Caco-2 (cell line): ENCODE data around the gene CXCR3. TPM values are rescaled to one million over a fixed set of nuclear protein-coding genes. Genes with fewer than 3 reads are reported as not detected.

Experiments used
- Bru-seq: library from RNA; stranded (reverse); fragments of 400-500 nt; gene quantifications from one replicate; lab custom pipeline; 2021; lab: Mats Ljungman, UMichigan
- BruChase-seq, 2 experiments: library from RNA; stranded (reverse); fragments of 400-500 nt; gene quantifications; one replicate each; lab custom pipeline; 2021; lab: Mats Ljungman, UMichigan
- BruUV-seq: library from RNA; stranded (reverse); fragments of 400-500 nt; replicated peaks from 2 replicates; lab custom pipeline; 2021; lab: Mats Ljungman, UMichigan
- CTCF ChIA-PET: fragments of 300-600 bp; sonication (Branson Sonifier 250); formaldehyde crosslinking; loops from one replicate; lab custom pipeline; 2022; ENCODE audit warnings: antibody characterized with exemption; lab: Charles Lee
- POLR2A ChIA-PET: fragments of 300-600 bp; sonication (Branson Sonifier 250); formaldehyde crosslinking; loops from one replicate; lab custom pipeline; 2022; ENCODE audit warnings: antibody characterized with exemption; lab: Charles Lee
- DNase-seq, 2 experiments: peaks; one replicate each; pipeline versions ENCODE4 v3.0.0 to v3.0.0-alpha.2; 2020 to 2022
- H3K27me3 ChIP-seq: replicated peaks from 2 replicates; pipeline ENCODE4 v1.6.0; 2011; ENCODE audit warnings: low read length; ENCODE audit not compliant: control insufficient read depth, insufficient read depth
- H3K36me3 ChIP-seq: 2 replicates; pipeline ENCODE4 v1.5.1; 2011; ENCODE audit warnings: low read length; ENCODE audit not compliant: control insufficient read depth, insufficient read depth
- H3K4me1 ChIP-seq: fragments of 250-450 bp; sonication (Bioruptor Pico); 2 replicates; pipeline ENCODE4 v1.5.1; 2020; ENCODE audit warnings: mild to moderate bottlenecking
- H3K4me3 ChIP-seq: 2 replicates; pipeline ENCODE4 v1.5.1; 2011; ENCODE audit warnings: low read depth, mild to moderate bottlenecking, control low read depth, low read length
- H3K9me3 ChIP-seq: fragments of 250-450 bp; sonication (Bioruptor Pico); 2 replicates; pipeline ENCODE4 v1.5.1; 2020; ENCODE audit warnings: mild to moderate bottlenecking, moderate library complexity
- H3K27ac Mint-ChIP-seq: one replicate; pipeline ENCODE4 v1.8.0; 2022; ENCODE audit warnings: mixed read lengths; ENCODE audit not compliant: unreplicated experiment
- H3K27me3 Mint-ChIP-seq: one replicate; pipeline ENCODE4 v1.8.0; 2022; ENCODE audit warnings: mixed read lengths; ENCODE audit not compliant: insufficient read depth, unreplicated experiment
- H3K36me3 Mint-ChIP-seq: one replicate; pipeline ENCODE4 v1.8.0; 2022; ENCODE audit warnings: mild to moderate bottlenecking, mixed read lengths; ENCODE audit not compliant: insufficient read depth, unreplicated experiment
- H3K4me1 Mint-ChIP-seq: one replicate; pipeline ENCODE4 v1.8.0; 2022; ENCODE audit warnings: low read depth, mixed read lengths; ENCODE audit not compliant: unreplicated experiment
- H3K4me3 Mint-ChIP-seq: one replicate; pipeline ENCODE4 v1.8.0; 2022; ENCODE audit warnings: mild to moderate bottlenecking, moderate library complexity, mixed read lengths; ENCODE audit not compliant: unreplicated experiment
- H3K9me3 Mint-ChIP-seq: one replicate; pipeline ENCODE4 v1.8.0; 2022; ENCODE audit warnings: mixed read lengths; ENCODE audit not compliant: unreplicated experiment
- intact Hi-C: fragments of 100-400 bp; cut with micrococcal nuclease; formaldehyde crosslinking; loops from one replicate; pipeline ENCODE4 v1.10.0; 2022; ENCODE audit not compliant: unreplicated experiment
- long read RNA-seq: library from polyadenylated mRNA; stranded (forward); transcript quantifications from one replicate; pipeline ENCODE4 v2.0.0, GENCODE V29; 2022
- total RNA-seq: library from RNA; stranded (reverse); gene quantifications from 2 replicates; pipeline ENCODE4 v1.2.3, GENCODE V29; 2022
- TF ChIP-seq, protein P1 (sequence below), 2 experiments: fragments of 200-600 bp in 1 of 2; IDR thresholded peaks; 1 replicate in 1 of 2; 2 replicates in 1 of 2; pipeline versions ENCODE4 v1.5.1 to v1.8.0; 2011 to 2022; ENCODE audit warnings: antibody characterized with exemption in 1 of 2, control low read depth in 1 of 2, inconsistent platforms in 1 of 2, low read depth in 1 of 2, low read length in 1 of 2, mild to moderate bottlenecking in 1 of 2, moderate library complexity in 1 of 2; ENCODE audit not compliant: insufficient read depth in 1 of 2, severe bottlenecking in 1 of 2, unreplicated experiment in 1 of 2

Gene CXCR3
- total RNA-seq (not detected in 2 replicates), Bru-seq, nascent RNA (not detected), BruChase-seq, experiment 1, labeled RNA remaining after a 2-hour chase (not detected), BruChase-seq, experiment 2, labeled RNA remaining after a 6-hour chase (not detected)
- long read RNA-seq = 0 reads

DNA sequence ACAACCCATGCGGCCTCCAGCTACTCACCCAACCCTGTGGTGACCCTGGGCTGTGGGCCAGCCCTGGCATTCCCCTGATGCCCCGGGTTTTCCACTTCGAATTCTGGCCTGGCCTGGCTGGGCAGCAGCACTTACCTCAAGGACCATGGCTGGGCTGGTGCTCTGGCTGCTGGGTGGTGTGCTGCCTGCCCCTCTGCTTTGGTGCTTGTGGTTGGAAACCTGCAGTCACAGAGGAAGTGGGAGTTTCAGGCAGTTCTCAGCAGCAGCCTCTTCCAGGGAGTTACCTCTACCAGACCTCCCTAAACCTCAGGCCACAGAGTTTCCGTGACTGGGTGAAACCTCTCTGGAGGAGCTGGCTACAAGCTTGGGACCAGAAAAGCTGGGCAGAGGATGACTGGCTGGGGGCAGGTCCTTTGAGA, at the start of gene CXCR3:
TSS of gene CXCR3 (minus strand) at position 209 of the 419 bp plus-strand sequence. CDS start at position 147, 62 bp downstream.
- no peaks in the 10 kb centered on the region for H3K9me3 Mint-ChIP-seq
- intact Hi-C loops = loop anchor here (5.0 kb wide), 1 partner anchor 34 kb away; no protein-coding TSS in a partner anchor
- no peaks in the 10 kb centered on the region for H3K4me1 Mint-ChIP-seq
- POLR2A ChIA-PET = no interaction called here
- no TSS peak for BruUV-seq
- DNase-seq = no peak
- H3K27ac Mint-ChIP-seq = no peak within 1 kb of the TSS
- H3K36me3 ChIP-seq = no peaks in the 10 kb centered on the region
- H3K4me3 ChIP-seq = no peak within 1 kb of the TSS
- H3K4me3 Mint-ChIP-seq = no peak within 1 kb of the TSS
- peaks cover 11% of the 10 kb centered on the region; the same call in 1 of the 2 replicates for H3K4me1 ChIP-seq
- H3K27me3 ChIP-seq = no peaks in the 10 kb centered on the region
- TF ChIP-seq, protein P1, sequence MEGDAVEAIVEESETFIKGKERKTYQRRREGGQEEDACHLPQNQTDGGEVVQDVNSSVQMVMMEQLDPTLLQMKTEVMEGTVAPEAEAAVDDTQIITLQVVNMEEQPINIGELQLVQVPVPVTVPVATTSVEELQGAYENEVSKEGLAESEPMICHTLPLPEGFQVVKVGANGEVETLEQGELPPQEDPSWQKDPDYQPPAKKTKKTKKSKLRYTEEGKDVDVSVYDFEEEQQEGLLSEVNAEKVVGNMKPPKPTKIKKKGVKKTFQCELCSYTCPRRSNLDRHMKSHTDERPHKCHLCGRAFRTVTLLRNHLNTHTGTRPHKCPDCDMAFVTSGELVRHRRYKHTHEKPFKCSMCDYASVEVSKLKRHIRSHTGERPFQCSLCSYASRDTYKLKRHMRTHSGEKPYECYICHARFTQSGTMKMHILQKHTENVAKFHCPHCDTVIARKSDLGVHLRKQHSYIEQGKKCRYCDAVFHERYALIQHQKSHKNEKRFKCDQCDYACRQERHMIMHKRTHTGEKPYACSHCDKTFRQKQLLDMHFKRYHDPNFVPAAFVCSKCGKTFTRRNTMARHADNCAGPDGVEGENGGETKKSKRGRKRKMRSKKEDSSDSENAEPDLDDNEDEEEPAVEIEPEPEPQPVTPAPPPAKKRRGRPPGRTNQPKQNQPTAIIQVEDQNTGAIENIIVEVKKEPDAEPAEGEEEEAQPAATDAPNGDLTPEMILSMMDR (IDR thresholded peaks at IDR 0.05; ENCODE audit: insufficient read depth in 1 of 2, low read depth in 1 of 2, low read length in 1 of 2, severe bottlenecking in 1 of 2, unreplicated experiment in 1 of 2) = no peak
- H3K36me3 Mint-ChIP-seq = peaks cover 14% of the 10 kb centered on the region
- no peaks in the 10 kb centered on the region for H3K9me3 ChIP-seq
- CTCF ChIA-PET = no interaction called here
- H3K27me3 Mint-ChIP-seq = no peaks in the 10 kb centered on the region

DNA sequence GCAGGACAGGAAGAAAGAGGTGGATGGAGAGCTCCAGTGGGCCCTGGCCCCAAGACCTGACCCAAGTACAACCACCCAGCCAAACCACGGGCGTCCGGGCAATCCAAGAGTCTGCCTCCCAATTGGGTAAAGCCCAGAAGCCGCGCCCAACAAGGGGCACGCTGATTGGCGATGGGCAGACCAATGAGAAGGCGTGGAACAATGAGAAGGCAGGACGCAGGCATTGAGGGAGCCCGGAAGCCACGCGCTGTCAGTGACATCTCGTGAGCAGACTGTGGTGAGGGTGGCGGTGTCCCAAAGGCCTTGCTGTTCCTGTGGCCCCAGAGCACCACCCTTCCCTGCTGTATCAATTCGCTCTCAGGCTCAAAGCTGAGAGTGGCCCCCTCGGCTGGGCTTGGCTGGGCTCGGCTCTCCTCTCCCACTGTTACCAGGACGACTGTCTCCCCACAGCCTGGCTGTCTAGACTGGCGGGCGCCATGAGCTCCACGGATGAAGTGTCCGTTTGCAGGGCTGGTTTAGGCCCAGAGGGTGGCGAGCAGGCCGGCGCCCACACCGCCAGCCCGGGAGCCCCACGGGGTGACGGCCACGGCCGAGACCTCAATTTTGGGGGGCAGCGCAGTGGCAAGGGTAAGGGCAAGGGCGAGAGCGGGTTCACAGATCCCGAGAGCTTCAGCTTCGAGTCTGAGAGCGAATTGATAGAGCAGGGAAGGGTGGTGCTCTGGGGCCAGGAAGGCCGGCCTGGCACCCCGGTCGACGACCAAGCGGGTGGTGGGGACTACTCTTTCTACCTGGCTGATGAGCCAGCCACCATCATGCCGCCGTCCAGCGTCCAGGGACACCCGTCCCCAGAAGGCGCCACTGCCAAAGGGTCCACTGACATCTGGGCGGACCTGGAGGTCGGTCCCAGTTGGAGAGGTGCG, 49.3 kb upstream of the CXCR3 start, which contains the start of gene LOC101059915:
TSS of gene LOC101059915 (plus strand) at position 219 of the 920 bp plus-strand sequence.
- Mint-ChIP-seq H3K27me3 (no peaks in the 10 kb centered on the region), H3K4me3 (no peak within 1 kb of the TSS), H3K27ac (no peak within 1 kb of the TSS), H3K36me3 (no peaks in the 10 kb centered on the region), H3K4me1 (no peaks in the 10 kb centered on the region), H3K9me3 (no peaks in the 10 kb centered on the region)
- no peaks in the 10 kb centered on the region for H3K4me1 ChIP-seq
- DNase-seq = no peak
- no peaks in the 10 kb centered on the region for H3K36me3 ChIP-seq
- CTCF ChIA-PET = no interaction called here
- POLR2A ChIA-PET = no interaction called here
- BruUV-seq = no TSS peak
- no peak within 1 kb of the TSS for H3K4me3 ChIP-seq
- intact Hi-C loops = no loop called here
- no peaks in the 10 kb centered on the region for H3K9me3 ChIP-seq
- TF ChIP-seq, protein P1 (IDR thresholded peaks at IDR 0.05; ENCODE audit: insufficient read depth in 1 of 2, low read depth in 1 of 2, low read length in 1 of 2, severe bottlenecking in 1 of 2, unreplicated experiment in 1 of 2) = no peak
- no peaks in the 10 kb centered on the region; the same call in 1 of the 2 replicates for H3K27me3 ChIP-seq
